Effector memory CD4-positive, alpha-beta T cell (primary cell): ENCODE results near the gene AZU1.

Source experiments
- DNase-seq, 3 donors: peaks; one replicate each; pipeline ENCODE4 v3.0.0-alpha.2; 2020
- H3K27ac ChIP-seq: 2 replicates; pipeline ENCODE4 v1.7.0; 2013; ENCODE audit warnings: mild to moderate bottlenecking, low read length, moderate library complexity; ENCODE audit not compliant: insufficient read depth, poor library complexity, severe bottlenecking
- H3K27me3 ChIP-seq: replicated peaks from 2 replicates; pipeline ENCODE4 v1.7.0; 2013; ENCODE audit warnings: mild to moderate bottlenecking, low read length; ENCODE audit not compliant: insufficient read depth, control insufficient read depth, poor library complexity, severe bottlenecking
- H3K36me3 ChIP-seq: 2 replicates; pipeline ENCODE4 v1.7.0; 2013; ENCODE audit warnings: mild to moderate bottlenecking, low read length, moderate library complexity; ENCODE audit not compliant: control insufficient read depth, insufficient read depth
- H3K4me1 ChIP-seq: 2 replicates; pipeline ENCODE4 v1.7.0; 2013; ENCODE audit warnings: low read length, mild to moderate bottlenecking; ENCODE audit not compliant: control insufficient read depth, insufficient read depth, poor library complexity, severe bottlenecking
- H3K4me3 ChIP-seq: 2 replicates; pipeline ENCODE4 v1.7.0; 2013; ENCODE audit warnings: low read length, low read depth, mild to moderate bottlenecking; ENCODE audit not compliant: insufficient read depth, poor library complexity, severe bottlenecking
- H3K9me3 ChIP-seq: 2 replicates; pipeline ENCODE4 v1.7.0; 2013; ENCODE audit warnings: mild to moderate bottlenecking, low read length, moderate library complexity; ENCODE audit not compliant: control insufficient read depth

The AZU1 gene

GRCh38 chr19:867301-867793, 39.7 kb downstream of the AZU1 start:
- Histone ChIP-seq H3K27ac (no peak overlapping the region), H3K4me1 (peaks cover 19% of the 10 kb centered on the region), H3K9me3 (no peaks in the 10 kb centered on the region), H3K27me3 (no peaks in the 10 kb centered on the region), H3K36me3 (peaks cover 37% of the 10 kb centered on the region), H3K4me3 (no peak overlapping the region)
- DNase-seq = no peak

GRCh38 chr19:867855-868457, 40.3 kb downstream of the AZU1 start:
- Histone ChIP-seq H3K4me3 (no peak overlapping the region), H3K36me3 (peaks cover 37% of the 10 kb centered on the region), H3K4me1 (peaks cover 16% of the 10 kb centered on the region), H3K27ac (no peak overlapping the region), H3K27me3 (no peaks in the 10 kb centered on the region), H3K9me3 (no peaks in the 10 kb centered on the region)
- DNase-seq = no peak

GRCh38 chr19:868458-869244, 41.0 kb downstream of the AZU1 start:
- no peak overlapping the region for H3K27ac ChIP-seq
- peaks cover 37% of the 10 kb centered on the region for H3K36me3 ChIP-seq
- H3K4me3 ChIP-seq = no peak overlapping the region
- DNase-seq = no peak
- no peaks in the 10 kb centered on the region for H3K27me3 ChIP-seq
- H3K9me3 ChIP-seq = no peaks in the 10 kb centered on the region
- peaks cover 13% of the 10 kb centered on the region for H3K4me1 ChIP-seq

GRCh38 chr19:869245-870177, 41.9 kb downstream of the AZU1 start:
- Histone ChIP-seq H3K4me1 (peaks cover 9% of the 10 kb centered on the region), H3K4me3 (no peak overlapping the region), H3K9me3 (no peaks in the 10 kb centered on the region), H3K27ac (no peak overlapping the region), H3K27me3 (no peaks in the 10 kb centered on the region), H3K36me3 (peaks cover 37% of the 10 kb centered on the region)
- no peak for DNase-seq

- Histone ChIP-seq H3K9me3 (no peaks in the 10 kb centered on the region), H3K36me3 (peaks cover 37% of the 10 kb centered on the region), H3K27ac (no peak overlapping the region), H3K4me1 (peaks cover 9% of the 10 kb centered on the region), H3K4me3 (no peak overlapping the region), H3K27me3 (no peaks in the 10 kb centered on the region)
- no peak for DNase-seq
Measured at GRCh38 chr19:870314-870713, 42.7 kb downstream of the AZU1 start.

- Histone ChIP-seq H3K4me3 (no peak overlapping the region), H3K9me3 (no peaks in the 10 kb centered on the region), H3K36me3 (peaks cover 37% of the 10 kb centered on the region), H3K4me1 (peaks cover 9% of the 10 kb centered on the region), H3K27ac (no peak overlapping the region), H3K27me3 (no peaks in the 10 kb centered on the region)
- DNase-seq = no peak
Measured at GRCh38 chr19:870963-871401, 43.3 kb downstream of the AZU1 start.

GRCh38 chr19:871446-872265, 44.0 kb downstream of the AZU1 start:
- Histone ChIP-seq H3K27ac (peak overlapping the region; percentile 59), H3K4me1 (peaks cover 9% of the 10 kb centered on the region), H3K9me3 (no peaks in the 10 kb centered on the region), H3K36me3 (peaks cover 37% of the 10 kb centered on the region), H3K27me3 (no peaks in the 10 kb centered on the region), H3K4me3 (peak overlapping the region; percentile 29)
- no peak for DNase-seq

GRCh38 chr19:872266-872951, 44.8 kb downstream of the AZU1 start:
- Histone ChIP-seq H3K27me3 (no peaks in the 10 kb centered on the region), H3K27ac (peak overlapping the region; percentile 59), H3K9me3 (no peaks in the 10 kb centered on the region), H3K4me1 (peaks cover 9% of the 10 kb centered on the region), H3K4me3 (peak overlapping the region; percentile 29), H3K36me3 (peaks cover 35% of the 10 kb centered on the region)
- DNase-seq = peak; percentile 60 to 79 (median 78)

GRCh38 chr19:873084-873483, 45.4 kb downstream of the AZU1 start:
- H3K27me3 ChIP-seq = no peaks in the 10 kb centered on the region
- peak; percentile 48 to 76 (median 65) for DNase-seq
- peaks cover 28% of the 10 kb centered on the region for H3K36me3 ChIP-seq
- H3K4me3 ChIP-seq = no peak overlapping the region
- H3K27ac ChIP-seq = no peak overlapping the region
- H3K4me1 ChIP-seq = peaks cover 9% of the 10 kb centered on the region
- H3K9me3 ChIP-seq = no peaks in the 10 kb centered on the region
